IMR-90 (cell line): ENCODE data around the gene CLP1. TPM values are rescaled to one million over a fixed set of nuclear protein-coding genes. Genes with fewer than 3 reads are reported as not detected.

Experiments
- ATAC-seq: fragments of 200-7000 bp; cut with Tn5 transposase; 2 replicates; pipeline ENCODE4 v1.9.1; 2020; ENCODE audit warnings: low read depth, mild to moderate bottlenecking, moderate library complexity
- BruUV-seq: library from RNA; stranded (reverse); fragments of 400-500 nt; replicated peaks from 2 replicates; lab custom pipeline; 2021; lab: Mats Ljungman, UMichigan
- CTCF ChIA-PET: fragments of 300-600 bp; formaldehyde crosslinking; extraction: SDS; loops from one replicate; lab custom pipeline; 2021; ENCODE audit warnings: antibody characterized with exemption; lab: Yijun Ruan, JAX
- POLR2A ChIA-PET: fragments of 300-600 bp; sonication (Branson Sonifier 250); formaldehyde crosslinking; loops from one replicate; lab custom pipeline; 2022; ENCODE audit warnings: antibody characterized with exemption; ENCODE audit not compliant: unreplicated experiment; lab: Charles Lee
- DNase-seq: peaks from one replicate; pipeline ENCODE4 v3.0.0; 2013
- H2AFZ ChIP-seq: replicated peaks from 2 replicates; pipeline ENCODE3; 2013; ENCODE audit warnings: low read length, mild to moderate bottlenecking; ENCODE audit not compliant: poor library complexity
- H2AK5ac ChIP-seq: 2 replicates; pipeline ENCODE4 v1.6.1; 2013; ENCODE audit warnings: low read depth, low read length, inconsistent platforms
- H2AK9ac ChIP-seq: replicated peaks from 2 replicates; pipeline ENCODE3; 2013; ENCODE audit warnings: mild to moderate bottlenecking, low read depth, low read length, moderate library complexity; ENCODE audit not compliant: poor library complexity
- H2BK120ac ChIP-seq: 2 replicates; pipeline ENCODE4 v1.6.1; 2013; ENCODE audit warnings: low read depth, low read length, inconsistent platforms
- H2BK15ac ChIP-seq: 3 replicates; pipeline ENCODE4 v1.6.1; 2013; ENCODE audit warnings: low read depth, low read length, inconsistent platforms
- H2BK20ac ChIP-seq: 2 replicates; pipeline ENCODE4 v1.6.1; 2013; ENCODE audit warnings: low read depth, mild to moderate bottlenecking, inconsistent platforms, low read length, moderate library complexity
- H2BK5ac ChIP-seq: 2 replicates; pipeline ENCODE4 v1.6.1; 2013; ENCODE audit warnings: mild to moderate bottlenecking, low read depth, low read length, inconsistent platforms; ENCODE audit not compliant: poor library complexity, severe bottlenecking
- H3K14ac ChIP-seq: replicated peaks from 2 replicates; pipeline ENCODE4 v1.6.1; 2013; ENCODE audit warnings: low read depth, low read length, inconsistent platforms
- H3K18ac ChIP-seq: 2 replicates; pipeline ENCODE4 v1.6.1; 2013; ENCODE audit warnings: low read depth, low read length, control low read depth
- H3K23ac ChIP-seq: 2 replicates; pipeline ENCODE4 v1.6.1; 2013; ENCODE audit warnings: low read depth, low read length, inconsistent platforms
- H3K27ac ChIP-seq: 2 replicates; pipeline ENCODE4 v1.5.1; 2013; ENCODE audit warnings: mild to moderate bottlenecking, control low read depth, low read length; ENCODE audit not compliant: insufficient read depth
- H3K27me3 ChIP-seq: 2 replicates; pipeline ENCODE4 v1.6.1; 2013; ENCODE audit warnings: low read length; ENCODE audit not compliant: control insufficient read depth, insufficient read depth
- H3K36me3 ChIP-seq: 2 replicates; pipeline ENCODE4 v1.6.1; 2013; ENCODE audit warnings: low read length, mixed read lengths; ENCODE audit not compliant: control insufficient read depth, insufficient read depth
- H3K4ac ChIP-seq: 2 replicates; pipeline ENCODE4 v1.6.1; 2013; ENCODE audit warnings: low read depth, low read length, inconsistent platforms
- H3K4me1 ChIP-seq: 2 replicates; pipeline ENCODE4 v1.6.1; 2013; ENCODE audit warnings: low read length, mixed read lengths; ENCODE audit not compliant: control insufficient read depth, insufficient read depth
- H3K4me2 ChIP-seq: 2 replicates; pipeline ENCODE4 v1.6.1; 2013; ENCODE audit warnings: low read depth, mild to moderate bottlenecking, control low read depth, low read length, moderate library complexity
- H3K4me3 ChIP-seq: 2 replicates; pipeline ENCODE4 v1.5.1; 2013; ENCODE audit warnings: low read depth, mild to moderate bottlenecking, control low read depth, low read length, moderate library complexity; ENCODE audit not compliant: insufficient read depth
- H3K56ac ChIP-seq: 2 replicates; pipeline ENCODE4 v1.6.1; 2013; ENCODE audit warnings: low read length, inconsistent platforms; ENCODE audit not compliant: insufficient read depth; ENCODE audit errors: extremely low read depth
- H3K79me1 ChIP-seq, 2 experiments: 2 replicates each; pipeline ENCODE4 v1.6.1; 2013; ENCODE audit warnings: low read length in 2 of 2, inconsistent platforms in 1 of 2, low read depth in 1 of 2
- H3K9ac ChIP-seq: 2 replicates; pipeline ENCODE4 v1.6.1; 2013; ENCODE audit warnings: low read depth, low read length, control low read depth
- H3K9me1 ChIP-seq: 2 replicates; pipeline ENCODE4 v1.6.1; 2013; ENCODE audit warnings: low read length, inconsistent platforms; ENCODE audit not compliant: insufficient read depth
- H3K9me3 ChIP-seq: 2 replicates; pipeline ENCODE4 v1.6.1; 2013; ENCODE audit warnings: low read length; ENCODE audit not compliant: control insufficient read depth, insufficient read depth
- H4K20me1 ChIP-seq: 2 replicates; pipeline ENCODE4 v1.6.1; 2013; ENCODE audit warnings: low read length, inconsistent platforms; ENCODE audit not compliant: insufficient read depth
- H4K5ac ChIP-seq: 2 replicates; pipeline ENCODE4 v1.6.1; 2013; ENCODE audit warnings: mild to moderate bottlenecking, low read depth, low read length, control low read depth
- H4K8ac ChIP-seq, 2 experiments: 2 replicates each; pipeline ENCODE4 v1.6.1; 2013; ENCODE audit warnings: low read depth in 2 of 2, low read length in 2 of 2, control low read depth in 1 of 2, inconsistent platforms in 1 of 2
- H4K91ac ChIP-seq: 2 replicates; pipeline ENCODE4 v1.6.1; 2013; ENCODE audit warnings: low read depth, low read length, inconsistent platforms; ENCODE audit not compliant: insufficient read depth
- CTCF ChIP-seq: conservative IDR thresholded peaks from 2 replicates; pipeline ENCODE4 v1.5.1; 2012; ENCODE audit warnings: mild to moderate bottlenecking, low read depth, low read length, improper control_type of control experiment
- FOS ChIP-seq: fragments of 150-350 bp; IDR thresholded peaks from 2 replicates; pipeline ENCODE4 v1.6.1; 2016; ENCODE audit warnings: low read depth, low read length
- MXI1 ChIP-seq: IDR thresholded peaks from 2 replicates; pipeline ENCODE4 v1.6.1; 2012; ENCODE audit warnings: low read depth, mild to moderate bottlenecking, low read length, moderate library complexity, borderline replicate concordance
- RAD21 ChIP-seq: IDR thresholded peaks from 2 replicates; pipeline ENCODE4 v1.6.1; 2012; ENCODE audit warnings: low read length, improper control_type of control experiment
- SMC3 ChIP-seq: fragments of 150-350 bp; IDR thresholded peaks from 2 replicates; pipeline ENCODE4 v1.6.1; 2016; ENCODE audit warnings: low read depth, mild to moderate bottlenecking, antibody characterized with exemption, low read length, moderate library complexity
- USF2 ChIP-seq: fragments of 150-350 bp; IDR thresholded peaks from 2 replicates; pipeline ENCODE4 v1.6.1; 2017; ENCODE audit warnings: mild to moderate bottlenecking, antibody characterized with exemption, low read length, low read depth
- WGBS, 2 experiments: methylation state at CpG; one replicate each; pipeline versions ENCODE4 v1.1.5 to v1.1.7; 2013; ENCODE audit warnings: missing lambda C conversion rate in 2 of 2; ENCODE audit not compliant: insufficient read length in 1 of 2; ENCODE audit errors: extremely low coverage in 2 of 2; 5-methylcytosine and 5-hydroxymethylcytosine counted together
- dilution Hi-C: fragments of 300-500 bp; cut with HindIII; formaldehyde crosslinking; loops from one replicate; pipeline ENCODE4 v1.14.3; 2018; ENCODE audit warnings: low sequenced_read_pairs; ENCODE audit not compliant: unreplicated experiment
- in situ Hi-C: fragments of 300-500 bp; cut with MboI; formaldehyde crosslinking; loops from 3 replicates; pipeline ENCODE4 v1.14.3; 2019; ENCODE audit warnings: low sequenced_read_pairs, inconsistent platforms, mixed read lengths
- intact Hi-C: fragments of 100-400 bp; cut with micrococcal nuclease; formaldehyde crosslinking; loops from 2 replicates; pipeline ENCODE4 v1.10.0; 2022
- polyA plus RNA-seq, 3 experiments: library from polyadenylated mRNA; depleted of rRNA; stranded (reverse); fragments of >200 nt; gene quantifications; 2 replicates each; pipeline ENCODE4 v1.2.3, GENCODE V29; 2012; ENCODE audit warnings: low replicate concordance in 1 of 3
- total RNA-seq: library from RNA; depleted of rRNA; stranded (reverse); fragments of >200 nt; gene quantifications from 2 replicates; pipeline ENCODE4 v1.2.3, GENCODE V29; 2012

The CLP1 gene
- total and polyA plus RNA-seq, 2 of the 4 experiments (the other 2 are of a cell fraction) = 16.5 to 24.0 TPM

GRCh38 chr11:57641011-57641807 lies 16.4 kb upstream of the CLP1 start:
- no peak overlapping the region for H3K9ac ChIP-seq
- POLR2A ChIA-PET = interaction anchor here (0.5 to 0.9 kb wide), 3 partner anchors 30 to 143 kb away, joined by 3 read pairs; partner anchors contain the start of gene UBE2L6

More at GRCh38 chr11:57641011-57641807, 16.4 kb upstream of the CLP1 start:
- H3K4me3 ChIP-seq = no peak overlapping the region
- no peak overlapping the region for H2BK20ac ChIP-seq
- WGBS, 2 experiments = 80% methylated on average over 1 of the region's 7 CpGs; no CpG with 5 or more reads in 1 of the 2 experiments
- no peak overlapping the region for H2BK15ac ChIP-seq
- H3K4ac ChIP-seq = no peak overlapping the region
- no peak overlapping the region for H2AK9ac ChIP-seq
- no peak overlapping the region for H3K18ac ChIP-seq
- peaks cover 14% of the 10 kb centered on the region for H3K9me1 ChIP-seq
- no peak overlapping the region for H2AK5ac ChIP-seq
- peak overlapping the region; percentile 16; the same call in 1 of the 2 replicates for H3K4me2 ChIP-seq
- H4K8ac ChIP-seq = no peak overlapping the region
- peak; percentile 69 for DNase-seq
- no peaks in the 10 kb centered on the region for H3K9me3 ChIP-seq
- BruUV-seq = no TSS peak
- in situ Hi-C loops (loop anchor here (5.0 to 10.0 kb wide), 3 partner anchors 74 to 186 kb away; partner anchors contain the start of gene UBE2L6), intact Hi-C loops (loop anchor here (1.0 kb wide), 3 partner anchors 73 to 184 kb away; no protein-coding TSS in a partner anchor), dilution Hi-C loops (no loop called here)
- peaks cover 68% of the 10 kb centered on the region for H4K20me1 ChIP-seq
- H2BK120ac ChIP-seq = no peak overlapping the region
- CTCF ChIA-PET = interaction anchor here (0.8 to 3.3 kb wide), 10 partner anchors 11 to 872 kb away, joined by 3 to 34 read pairs (median 3); partner anchors contain the start of genes CTNND1 and UBE2L6
- peak; percentile 64 for TF ChIP-seq RAD21
- no peak for TF ChIP-seq USF2
- 0 out of 2 replicates have a peak, but pooled peaks have one; percentile 20 for TF ChIP-seq MXI1
- TF ChIP-seq SMC3 = peak; percentile 74
- no peak for TF ChIP-seq FOS
- TF ChIP-seq CTCF = peak; percentile 61
- no peak overlapping the region for H2BK5ac ChIP-seq
- peaks cover 18% of the 10 kb centered on the region for H3K4me1 ChIP-seq
- no peak overlapping the region for H4K91ac ChIP-seq
- H3K79me1 ChIP-seq = peaks cover 23 to 77% of the 10 kb centered on the region in 2 experiments
- ATAC-seq = no peak
- H3K36me3 ChIP-seq = peaks cover 1% of the 10 kb centered on the region; the same call in 1 of the 2 replicates
- H3K23ac ChIP-seq = no peak overlapping the region
- no peaks in the 10 kb centered on the region for H3K27me3 ChIP-seq
- no peak overlapping the region for H3K14ac ChIP-seq
- no peak overlapping the region for H4K5ac ChIP-seq
- no peak overlapping the region for H2AFZ ChIP-seq
- no peak overlapping the region for H3K27ac ChIP-seq
- H3K56ac ChIP-seq = no peak overlapping the region
